Transverse colon (tissue), 4 donors: ENCODE measurements around the gene DUSP15. TPM values are rescaled to one million over a fixed set of nuclear protein-coding genes. Genes with fewer than 3 reads are reported as not detected.

ENCODE experiments used
- DNase-seq: peaks from one replicate; pipeline ENCODE4 v3.0.0-alpha.2; 2019
- H3K27ac ChIP-seq, 4 donors: fragments of 200-600 bp; sonication (generic); 2 replicates each; pipeline ENCODE4 v1.5.1; 2016 to 2018; ENCODE audit warnings: inconsistent platforms in 4 of 4
- H3K27me3 ChIP-seq: fragments of 200-600 bp; sonication (generic); 2 replicates; pipeline ENCODE4 v1.5.1; 2017; ENCODE audit warnings: inconsistent platforms
- H3K36me3 ChIP-seq, 4 donors: fragments of 200-600 bp; sonication (generic); 2 replicates each; pipeline ENCODE4 v1.5.1; 2017 to 2019; ENCODE audit warnings: inconsistent platforms in 4 of 4
- H3K4me1 ChIP-seq, 4 donors: fragments of 200-600 bp; sonication (generic); 2 replicates each; pipeline ENCODE4 v1.5.1; 2017 to 2020; ENCODE audit warnings: inconsistent platforms in 4 of 4
- H3K4me3 ChIP-seq, 4 donors: fragments of 200-600 bp; sonication (generic); 1 replicate in 1 of 4; 2 replicates in 3 of 4; pipeline versions ENCODE4 v1.5.1 to v1.6.1; 2017 to 2019; ENCODE audit warnings: inconsistent platforms in 4 of 4
- H3K9me3 ChIP-seq, 2 donors: fragments of 200-600 bp; sonication (generic); 2 replicates each; pipeline ENCODE4 v1.5.1; 2017 to 2019; ENCODE audit warnings: inconsistent platforms in 2 of 2
- CTCF ChIP-seq, 5 experiments: fragments of 200-600 bp in 3 of 5; fragments of 450-650 bp in 2 of 5; sonication (generic) in 3 of 5; IDR thresholded peaks; 1 replicate in 2 of 5; 2 replicates in 3 of 5; pipeline ENCODE4 v1.5.1; 2016 to 2017; ENCODE audit warnings: antibody characterized with exemption in 5 of 5, inconsistent platforms in 3 of 5, mild to moderate bottlenecking in 2 of 5, moderate library complexity in 1 of 5
- EP300 ChIP-seq: sonication (generic); formaldehyde crosslinking; IDR thresholded peaks from one replicate; pipeline ENCODE4 v1.6.1; 2017; ENCODE audit warnings: antibody characterized with exemption, low read depth
- POLR2A ChIP-seq: fragments of 450-650 bp; IDR thresholded peaks from one replicate; pipeline ENCODE4 v1.6.1; 2016; ENCODE audit warnings: antibody characterized with exemption, mild to moderate bottlenecking, moderate library complexity
- POLR2AphosphoS5 ChIP-seq, 3 donors: sonication (generic); formaldehyde crosslinking; IDR thresholded peaks; one replicate each; pipeline ENCODE4 v1.6.1; 2016; ENCODE audit warnings: antibody characterized with exemption in 3 of 3
- WGBS, 2 donors: methylation state at CpG; one replicate each; pipeline ENCODE4 v1.1.5; 2018; ENCODE audit warnings: low coverage in 1 of 2; 5-methylcytosine and 5-hydroxymethylcytosine counted together
- in situ Hi-C, 4 donors: fragments of 200-750 bp; cut with MboI; loops; one replicate each; pipeline versions ENCODE4 v1.15.0 to v1.15.1; 2017; ENCODE audit warnings: low sequenced_read_pairs in 3 of 4, low pct_ligation_motif_present in 1 of 4, low pct_unique_long_range_greater_than_20kb in 1 of 4
- intact Hi-C: fragments of 100-400 bp; cut with DNase I; formaldehyde crosslinking; loops from one replicate; pipeline ENCODE4 v1.15.1; 2023; ENCODE audit warnings: low total_unique reads
- total RNA-seq, 4 donors: library from RNA; depleted of rRNA; stranded (reverse); fragments of >200 nt; gene quantifications; one replicate each; pipeline ENCODE4 v1.1.0, GENCODE V29; 2016

DUSP15 gene
- total RNA-seq, 4 donors from 2014 or later: 1.1 TPM; not detected in 3

GRCh38 chr20:31858760-31859083 is 11.6 kb downstream of the DUSP15 start:
- no peak overlapping the region for H3K4me3 ChIP-seq
- no peaks in the 10 kb centered on the region for H3K36me3 ChIP-seq
- DNase-seq: no peak
- H3K27me3 ChIP-seq: peaks cover 41% of the 10 kb centered on the region
- H3K27ac ChIP-seq: no peak overlapping the region
- peaks cover 10 to 19% (median 14%) of the 10 kb centered on the region in 4 donors for H3K4me1 ChIP-seq
- WGBS, 2 donors: 22% methylated on average over 3 of the region's 3 CpGs; no CpG with 5 or more reads in 1 of the 2 donors
- in situ Hi-C loops (loop anchor here in 1 of 4 donors (10.0 kb wide), 1 partner anchor 106 kb away; the partner anchor contains the start of gene XKR7), intact Hi-C loops (loop anchor here (2.0 kb wide), 1 partner anchor 94 kb away; the partner anchor contains the start of gene PDRG1)
- no peak for TF ChIP-seq POLR2A
- no peak for TF ChIP-seq CTCF (IDR thresholded peaks at IDR 0.05)
- no peak for TF ChIP-seq POLR2AphosphoS5 (IDR thresholded peaks at IDR 0.05)
- TF ChIP-seq EP300: no peak
- no peaks in the 10 kb centered on the region for H3K9me3 ChIP-seq

GRCh38 chr20:31857861-31858759 is 12.2 kb downstream of the DUSP15 start:
- TF ChIP-seq POLR2AphosphoS5 (IDR thresholded peaks at IDR 0.05) (no peak), CTCF (IDR thresholded peaks at IDR 0.05) (no peak), EP300 (no peak), POLR2A (no peak)
- Histone ChIP-seq H3K4me1 (peaks cover 10 to 19% (median 14%) of the 10 kb centered on the region in 4 donors), H3K4me3 (no peak overlapping the region), H3K27me3 (peaks cover 47% of the 10 kb centered on the region), H3K9me3 (no peaks in the 10 kb centered on the region), H3K36me3 (no peaks in the 10 kb centered on the region), H3K27ac (no peak overlapping the region)
- no peak for DNase-seq
- in situ Hi-C loops: loop anchor here in 1 of 4 donors (10.0 kb wide), 1 partner anchor 107 kb away; the partner anchor contains the start of gene XKR7
- intact Hi-C loops: loop anchor here (2.0 kb wide), 1 partner anchor 95 kb away; the partner anchor contains the start of gene PDRG1
- 40 to 72% methylated on average over 1 to 15 of the region's 15 CpGs for WGBS, 2 donors

GRCh38 chr20:31856516-31856915 is 13.8 kb downstream of the DUSP15 start:
- Histone ChIP-seq H3K27ac (no peak overlapping the region), H3K27me3 (peaks cover 58% of the 10 kb centered on the region), H3K9me3 (no peaks in the 10 kb centered on the region), H3K36me3 (no peaks in the 10 kb centered on the region), H3K4me1 (peaks cover 10 to 19% (median 14%) of the 10 kb centered on the region in 4 donors), H3K4me3 (no peak overlapping the region)
- in situ Hi-C loops (loop anchor here in 1 of 4 donors (10.0 kb wide), 1 partner anchor 108 kb away; the partner anchor contains the start of gene XKR7), intact Hi-C loops (no loop called here)
- WGBS, 2 donors: 56 to 78% methylated on average over 3 of the region's 3 CpGs
- DNase-seq: no peak
- no peak for TF ChIP-seq POLR2AphosphoS5 (IDR thresholded peaks at IDR 0.05)

- no peak overlapping the region for H3K27ac ChIP-seq
- intact Hi-C loops (no loop called here), in situ Hi-C loops (loop anchor here in 1 of 4 donors (10.0 kb wide), 1 partner anchor 111 kb away; the partner anchor contains the start of gene XKR7)
- H3K4me1 ChIP-seq: peaks cover 0 to 5% (median 0%) of the 10 kb centered on the region in 4 donors
- H3K36me3 ChIP-seq: no peaks in the 10 kb centered on the region
- H3K4me3 ChIP-seq: no peak overlapping the region
- H3K9me3 ChIP-seq: no peaks in the 10 kb centered on the region
- no peak for DNase-seq
- WGBS, 2 donors: 58 to 72% methylated on average over 4 to 7 of the region's 7 CpGs
- TF ChIP-seq POLR2A (no peak), CTCF (IDR thresholded peaks at IDR 0.05) (no peak), POLR2AphosphoS5 (IDR thresholded peaks at IDR 0.05) (no peak), EP300 (no peak)
- peaks cover 46% of the 10 kb centered on the region for H3K27me3 ChIP-seq
Measured at GRCh38 chr20:31853481-31853880, 16.8 kb downstream of the DUSP15 start.
